NCI-H187 (cell line): ENCODE results near the gene MRFAP1.
"Not testable (repeated sequence)": the region's sequence is repeated elsewhere in the genome, so short reads cannot be mapped to it uniquely, and the experiment has no call there.

Experiments
- DNase-seq, 2 experiments: peaks; one replicate each; lab custom pipeline; 2025; lab: John Stamatoyannopoulos, UW

MRFAP1 gene

DNA sequence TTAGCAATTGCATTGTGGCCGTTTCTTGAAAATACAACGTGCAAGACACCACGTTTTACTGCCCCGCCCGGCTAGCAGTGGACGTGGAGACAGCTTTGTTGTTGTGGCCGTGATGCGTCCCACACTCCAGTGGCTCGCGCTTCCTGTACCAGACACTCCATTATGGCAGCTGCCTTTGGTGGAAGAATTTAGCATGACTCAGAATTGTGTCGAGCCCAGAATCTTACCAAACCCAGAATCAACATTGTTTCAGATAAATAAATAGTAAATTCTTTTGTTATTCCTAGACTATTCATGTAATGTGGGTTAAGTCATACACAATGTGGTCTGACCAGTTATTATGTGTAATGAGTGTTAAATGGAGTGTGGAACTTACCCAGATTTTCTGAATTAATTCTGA, 27.9 kb downstream of the MRFAP1 start:
- DNase-seq, result no peak

DNA sequence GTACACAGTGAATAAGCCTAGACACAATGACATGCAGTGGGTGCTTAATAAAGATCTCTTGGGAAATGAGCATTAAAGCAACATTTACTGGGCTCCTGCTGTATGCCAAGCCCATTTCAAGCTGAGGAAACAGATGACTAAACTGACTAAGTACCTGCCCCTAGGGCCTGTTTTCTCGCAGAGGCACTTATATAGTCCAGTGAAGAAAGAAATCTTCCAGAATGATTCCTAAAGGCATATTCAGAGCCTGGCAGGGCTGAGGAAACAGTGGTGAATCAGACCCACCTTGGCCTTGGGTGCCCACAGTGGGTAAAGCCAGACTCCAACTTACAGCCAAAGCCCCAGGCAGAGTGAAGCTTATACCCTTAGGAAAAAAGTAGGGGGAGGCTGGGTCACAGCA, 31.2 kb downstream of the MRFAP1 start:
- no peak for DNase-seq

DNA sequence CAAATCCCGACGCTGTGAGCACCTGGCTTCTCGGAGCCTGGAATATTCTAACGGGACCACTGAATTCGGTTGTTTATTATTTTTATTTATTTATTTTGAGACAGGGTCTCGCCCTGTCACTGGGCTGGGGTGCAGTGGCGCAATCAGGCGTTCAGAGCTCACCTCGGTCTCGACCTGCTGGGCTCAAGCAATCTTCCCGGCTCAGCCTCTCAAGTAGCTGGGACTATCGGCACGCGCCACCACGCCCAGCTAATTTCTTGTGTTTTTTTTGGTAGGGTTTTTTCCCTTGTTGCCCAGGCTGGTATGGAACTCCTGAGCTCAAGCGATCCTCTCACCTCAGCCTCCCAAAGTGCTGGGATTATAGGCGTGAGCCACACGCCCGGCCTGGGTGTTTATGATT, 31.6 kb downstream of the MRFAP1 start:
- DNase-seq, result no peak

DNA sequence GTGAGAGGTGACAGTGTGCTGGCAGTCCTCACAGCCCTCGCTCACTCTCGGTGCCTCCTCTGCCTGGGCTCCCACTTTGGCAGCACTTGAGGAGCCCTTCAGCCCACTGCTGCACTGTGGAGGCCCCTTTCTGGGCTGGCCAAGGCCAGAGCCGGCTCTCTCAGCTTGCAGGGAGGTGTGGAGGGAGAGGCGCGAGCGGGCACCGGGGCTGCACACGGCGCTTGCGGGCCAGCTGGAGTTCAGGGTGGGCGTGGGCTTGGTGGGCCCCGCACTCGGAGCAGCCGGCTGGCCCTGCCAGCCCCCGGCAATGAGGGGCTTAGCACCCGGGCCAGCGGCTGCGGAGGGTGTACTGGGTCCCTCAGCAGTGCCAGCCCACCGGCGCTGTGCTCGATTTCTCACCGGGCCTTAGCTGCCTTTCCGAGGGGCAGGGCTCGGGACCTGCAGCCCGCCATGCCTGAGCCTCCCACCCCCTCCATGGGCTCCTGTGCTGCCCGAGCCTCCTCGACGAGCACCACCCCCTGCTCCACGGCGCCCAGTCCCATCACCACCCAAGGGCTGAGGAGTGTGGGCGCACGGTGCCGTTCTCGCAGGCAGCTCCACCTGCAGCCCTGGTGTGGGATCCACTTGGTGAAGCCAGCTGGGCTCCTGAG, 32.2 kb downstream of the MRFAP1 start:
- DNase-seq, result not testable (repeated sequence)

DNA sequence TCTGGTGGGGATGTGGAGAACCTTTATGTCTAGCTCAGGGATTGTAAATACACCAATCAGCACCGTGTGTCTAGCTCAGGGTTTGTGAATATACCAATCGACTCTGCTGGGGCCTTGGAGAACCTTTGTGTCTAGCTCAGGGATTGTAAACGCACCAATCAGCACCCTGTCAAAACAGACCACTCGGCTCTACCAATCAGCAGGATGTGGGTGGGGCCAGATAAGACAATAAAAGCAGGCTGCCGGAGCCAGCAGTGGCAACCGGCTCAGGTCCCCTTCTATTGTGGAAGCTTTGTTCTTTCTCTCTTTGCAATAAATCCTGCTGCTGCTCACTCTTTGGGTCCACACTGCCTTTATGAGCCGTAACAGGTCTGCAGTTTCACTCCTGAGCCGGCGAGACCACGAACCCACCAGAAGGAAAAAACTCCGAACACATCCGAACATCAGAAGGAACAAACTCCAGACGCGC, 32.7 kb downstream of the MRFAP1 start:
- DNase-seq, result peak in 1 of 2 experiments; percentile 65

DNA sequence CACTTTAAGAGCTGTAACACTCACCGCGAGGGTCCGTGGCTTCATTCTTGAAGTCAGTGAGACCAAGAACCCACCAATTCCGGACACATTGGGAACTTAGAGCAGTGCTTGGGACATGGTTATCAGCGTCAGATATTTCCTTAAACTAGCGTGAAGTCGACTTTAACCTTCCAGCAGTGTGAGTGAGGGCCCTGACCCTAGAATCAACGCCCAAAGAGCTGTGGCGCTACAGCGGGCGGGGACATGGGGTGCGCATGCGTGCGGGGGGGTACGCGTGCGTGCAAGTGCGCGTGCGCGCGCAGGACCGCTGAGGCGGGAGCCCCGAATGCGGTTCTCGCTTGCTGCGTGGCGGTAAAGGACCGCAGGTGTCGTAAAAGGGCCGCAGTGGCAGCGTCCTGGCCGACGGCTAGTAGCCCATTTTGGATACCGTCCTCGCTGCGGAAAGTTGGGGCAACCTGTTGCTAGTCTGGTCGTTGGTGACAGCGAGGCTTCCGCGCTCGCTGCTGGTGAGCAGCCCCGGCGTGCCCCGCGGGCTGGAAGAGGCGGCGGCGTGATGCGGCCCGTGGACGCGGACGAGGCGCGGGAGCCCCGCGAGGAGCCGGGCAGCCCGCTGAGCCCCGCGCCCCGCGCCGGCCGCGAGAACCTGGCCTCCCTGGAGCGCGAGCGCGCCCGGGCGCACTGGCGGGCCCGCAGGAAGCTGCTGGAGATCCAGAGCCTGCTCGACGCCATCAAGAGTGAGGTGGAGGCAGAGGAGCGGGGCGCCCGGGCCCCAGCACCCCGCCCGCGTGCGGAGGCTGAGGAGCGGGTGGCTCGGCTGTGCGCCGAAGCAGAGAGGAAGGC, 33.4 kb downstream of the MRFAP1 start:
- peak; percentile 92 to 95 for DNase-seq

DNA sequence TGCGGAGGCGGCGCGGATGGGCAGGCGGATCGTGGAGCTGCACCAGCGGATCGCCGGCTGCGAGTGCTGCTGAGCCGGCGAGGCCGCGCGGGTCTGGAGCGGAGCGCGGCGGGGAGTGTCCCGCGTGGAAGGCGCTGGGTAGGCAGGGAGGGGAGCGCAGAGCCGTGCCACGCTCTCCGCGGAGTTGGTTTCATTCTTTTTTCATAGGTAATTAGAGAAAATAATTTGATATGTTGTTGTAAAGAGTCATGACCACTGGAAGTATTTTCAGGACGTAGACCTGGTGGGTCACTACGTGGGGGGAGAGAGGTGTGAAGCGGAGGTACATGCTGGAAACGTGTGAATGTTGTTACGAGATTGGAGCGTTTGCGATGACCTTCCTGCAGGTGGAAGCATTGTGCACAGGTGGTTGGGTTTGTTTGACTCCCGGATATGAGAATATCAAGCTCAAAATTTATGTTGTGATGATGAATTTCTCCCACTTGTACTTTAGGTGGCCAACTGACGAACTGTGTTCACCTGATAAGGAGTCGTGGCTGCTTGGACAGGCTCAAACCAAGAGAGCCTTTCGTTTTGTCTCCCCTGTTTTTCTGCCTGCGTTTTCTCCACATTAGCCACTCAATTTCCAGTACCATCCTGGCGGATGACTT, 34.1 kb downstream of the MRFAP1 start:
- peak; percentile 22 to 44 for DNase-seq

DNA sequence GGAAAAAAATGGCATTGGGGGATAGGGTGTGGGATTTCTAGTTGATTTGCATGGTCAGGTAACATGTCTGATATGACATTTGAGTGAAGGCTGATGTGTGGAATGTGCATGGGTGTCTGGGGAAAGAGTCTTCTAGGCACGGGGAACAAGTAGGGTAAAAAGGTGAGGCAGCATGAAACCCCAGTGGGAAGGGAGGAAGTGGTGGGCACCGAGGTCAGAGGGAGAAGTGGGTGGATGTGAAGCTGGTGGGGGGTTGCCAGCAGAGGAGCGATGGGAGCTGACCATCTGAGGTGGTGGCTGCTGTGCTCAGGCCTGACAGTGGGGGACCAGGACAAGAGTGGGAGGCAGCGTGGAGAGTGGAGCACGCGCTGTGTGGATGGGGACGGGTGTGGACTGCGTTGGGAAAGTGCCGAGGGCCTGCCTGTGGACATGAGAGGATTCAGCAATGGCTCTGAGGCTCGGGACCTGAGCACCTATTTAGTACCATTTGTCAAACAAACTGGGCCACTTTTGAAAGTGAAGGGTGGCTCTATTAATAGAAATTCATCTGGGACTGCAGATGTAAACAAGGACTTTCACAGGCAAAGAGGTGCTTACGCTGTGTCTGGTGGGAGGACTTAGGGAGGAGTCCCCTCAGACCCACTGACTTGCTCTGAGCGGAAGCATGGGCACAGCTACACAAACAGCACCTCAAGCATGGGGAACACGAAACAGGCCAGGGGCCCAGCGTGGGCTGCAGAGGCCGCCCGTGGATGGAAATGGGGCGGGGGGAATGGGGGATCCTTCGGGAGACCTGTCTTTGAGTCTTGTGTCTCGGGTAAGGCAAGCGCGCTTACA, 36.5 kb downstream of the MRFAP1 start:
- DNase-seq, result no peak

DNA sequence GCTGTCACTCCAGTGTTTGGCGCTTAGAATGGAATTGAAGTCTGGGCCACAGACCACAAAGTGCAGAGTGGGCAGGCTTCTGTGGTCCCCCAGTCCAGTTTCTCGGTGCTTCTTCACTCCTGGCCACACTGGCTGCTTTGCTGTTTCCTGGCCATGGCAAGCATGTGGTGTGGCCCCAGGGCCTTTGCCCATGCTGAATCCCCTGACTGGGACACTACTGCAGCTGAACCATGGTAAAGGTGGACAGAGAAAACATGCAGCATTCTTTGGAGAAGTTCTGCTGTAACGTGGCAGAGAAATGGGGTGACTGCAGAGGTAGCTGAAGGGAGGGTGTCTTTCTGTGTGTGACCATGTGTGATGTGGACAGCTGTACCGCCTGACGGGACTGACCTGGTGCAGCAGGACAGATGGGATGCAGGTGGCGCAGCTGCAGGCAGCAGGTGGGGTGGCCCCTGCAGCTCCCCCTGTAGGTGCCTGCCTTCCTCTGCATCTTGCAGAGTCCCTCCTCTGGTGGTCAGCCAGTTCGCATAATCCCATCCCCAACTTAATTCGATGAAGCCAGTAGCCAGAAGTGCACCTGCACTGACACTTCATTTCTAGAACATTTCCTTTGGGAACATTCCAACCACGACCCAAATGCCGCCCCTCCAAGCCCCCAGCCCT, 40.0 kb downstream of the MRFAP1 start:
- DNase-seq, result no peak

DNA sequence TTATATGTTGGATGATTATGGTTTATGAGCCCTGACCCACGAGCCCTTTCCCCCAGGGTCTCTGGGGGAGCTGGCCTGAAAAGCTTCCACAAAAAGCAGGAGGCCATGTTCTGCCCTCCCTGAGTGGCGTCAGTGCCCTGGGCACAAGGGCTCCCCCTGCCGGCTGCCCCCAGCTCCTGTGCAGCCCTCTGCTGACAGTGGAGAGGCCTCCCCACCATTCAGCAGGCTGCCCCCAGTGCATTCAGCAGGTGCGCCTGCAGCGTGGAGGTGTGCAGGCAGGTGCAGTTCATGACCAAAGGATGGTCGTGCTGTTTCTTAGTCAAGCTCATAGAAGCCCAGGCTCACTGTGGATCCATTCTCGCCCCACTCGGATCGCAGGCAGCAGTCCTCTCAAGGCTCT, 40.7 kb downstream of the MRFAP1 start:
- no peak for DNase-seq

DNA sequence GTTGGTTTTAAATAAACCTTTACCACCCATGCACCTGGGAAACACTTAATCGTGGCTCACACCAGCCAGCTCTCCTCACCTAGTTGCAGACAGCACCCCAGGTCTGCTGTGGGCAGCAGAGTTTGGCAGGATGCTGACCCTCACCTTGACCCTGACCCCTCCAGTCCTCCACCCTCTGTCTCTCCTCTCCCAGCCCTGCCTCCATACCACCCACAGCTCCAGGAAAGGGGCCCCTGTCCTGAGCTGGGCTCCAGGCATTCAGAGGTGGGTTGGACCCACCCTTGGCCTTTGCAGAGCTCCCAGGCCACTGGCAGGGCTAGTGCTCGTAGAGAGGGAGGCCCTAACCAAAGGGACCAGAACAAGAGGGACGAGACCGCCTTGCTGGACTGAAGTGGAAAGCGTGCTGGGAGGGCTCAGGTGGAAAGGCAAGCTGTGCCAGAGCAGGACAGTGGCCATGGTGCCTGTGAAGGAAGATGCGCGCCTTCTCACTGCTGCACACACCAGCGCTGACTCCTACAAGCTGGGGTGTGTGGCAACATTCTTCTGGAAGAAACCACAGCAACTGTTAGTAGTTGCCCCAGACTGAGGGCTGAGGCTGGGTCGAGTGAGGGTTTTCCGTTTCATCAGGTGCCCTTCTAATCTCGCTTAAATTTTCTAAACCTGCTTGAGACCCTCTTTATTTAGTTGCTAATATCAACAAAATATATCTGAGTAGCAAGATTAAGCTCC, 42.5 kb downstream of the MRFAP1 start:
- no peak for DNase-seq

DNA sequence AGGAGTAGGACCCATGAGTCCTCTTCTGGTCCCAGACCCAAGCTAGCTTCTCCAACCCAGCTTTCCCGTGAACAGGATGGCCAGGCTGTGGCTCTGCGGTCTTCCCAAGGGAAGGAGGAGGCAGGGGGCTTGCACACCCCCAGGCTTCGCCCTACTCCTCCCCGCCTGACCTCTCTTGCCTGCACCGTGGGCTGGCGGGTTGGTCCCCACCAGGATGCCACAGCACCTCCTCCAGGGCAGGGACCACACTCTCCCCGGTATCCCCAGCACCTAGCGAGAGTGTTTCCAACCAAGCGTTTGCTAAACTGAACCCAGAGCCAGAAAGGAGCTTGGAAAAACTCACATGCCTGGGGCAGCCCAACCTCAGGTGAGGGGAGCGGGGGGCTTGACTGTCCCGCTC, 44.2 kb downstream of the MRFAP1 start:
- no peak for DNase-seq

DNA sequence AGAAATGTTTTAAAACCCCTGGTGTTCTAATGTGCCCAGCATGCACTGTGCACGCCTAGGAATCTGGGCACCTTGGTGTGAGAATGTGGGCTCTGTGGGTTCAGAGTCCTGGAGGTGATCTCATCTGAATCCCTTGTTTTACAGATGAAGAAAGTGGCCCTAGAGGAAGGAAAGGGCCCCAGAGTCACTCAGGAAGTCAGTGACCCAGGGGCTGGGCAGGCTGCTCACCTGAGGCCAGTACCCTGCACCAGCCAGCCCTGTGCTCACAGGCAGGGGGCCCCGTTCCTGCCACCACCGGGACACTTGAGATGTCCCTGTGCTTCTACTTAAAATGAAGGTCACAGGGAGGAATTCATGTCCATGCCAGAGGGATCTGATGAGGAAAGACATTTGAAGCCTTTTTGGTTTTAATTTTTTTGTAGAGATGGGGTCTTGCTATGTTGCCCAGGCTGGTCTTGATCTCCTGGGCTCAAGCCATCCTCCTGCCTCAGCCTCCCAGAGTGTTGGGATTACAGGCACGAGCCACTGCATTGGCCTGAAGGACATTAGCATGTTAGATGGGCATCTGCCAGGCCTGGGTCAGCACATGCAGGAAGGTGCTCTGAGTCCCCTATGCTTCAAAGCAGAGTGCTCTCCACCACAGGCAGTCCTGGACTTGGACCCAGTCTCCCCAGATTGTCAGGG, 45.8 kb downstream of the MRFAP1 start:
- no peak for DNase-seq

DNA sequence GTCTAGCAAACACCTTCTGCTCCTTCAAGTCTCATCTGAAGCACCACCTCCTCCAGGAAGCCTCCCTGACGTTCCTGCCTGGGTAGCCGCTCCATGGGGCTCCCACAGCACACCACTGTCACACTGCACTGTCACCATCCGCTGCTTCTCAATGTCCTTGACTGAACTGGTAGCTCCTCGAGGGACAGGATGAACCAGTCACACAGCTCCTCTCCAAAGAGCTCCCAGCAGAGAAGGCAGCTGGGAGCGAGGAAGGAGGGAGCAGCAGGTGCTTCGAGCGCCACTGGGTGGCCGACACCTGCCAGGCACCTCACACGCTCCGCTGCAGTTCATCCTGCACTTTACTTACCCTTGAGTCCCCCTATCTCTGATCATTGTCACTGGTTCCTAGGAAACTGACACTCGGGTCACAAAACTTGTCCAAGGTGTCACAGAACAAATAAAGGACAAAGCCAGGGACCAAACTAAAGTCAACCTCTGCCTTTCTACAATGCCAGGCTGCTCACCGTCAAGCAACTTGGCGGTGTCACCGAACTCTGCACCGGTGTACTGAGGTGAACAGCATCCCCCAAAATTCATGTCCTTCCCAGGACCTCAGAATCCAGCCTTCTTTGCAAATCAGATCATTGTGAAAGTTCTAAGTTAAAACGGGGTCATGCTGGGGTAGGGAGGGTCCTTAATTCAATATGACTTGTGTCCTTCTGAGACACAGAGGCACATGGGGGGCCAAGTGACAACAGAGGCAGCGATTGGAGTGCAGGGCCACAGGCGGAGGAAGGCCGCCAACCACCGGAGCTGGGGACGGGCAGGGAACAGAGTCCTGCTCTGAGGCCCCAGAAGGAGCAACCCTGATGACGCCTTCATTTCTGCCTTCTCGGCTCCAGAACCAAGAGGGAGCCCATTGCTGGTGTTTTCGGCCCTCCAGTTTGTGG, 47.7 kb downstream of the MRFAP1 start:
- DNase-seq, result no peak

DNA sequence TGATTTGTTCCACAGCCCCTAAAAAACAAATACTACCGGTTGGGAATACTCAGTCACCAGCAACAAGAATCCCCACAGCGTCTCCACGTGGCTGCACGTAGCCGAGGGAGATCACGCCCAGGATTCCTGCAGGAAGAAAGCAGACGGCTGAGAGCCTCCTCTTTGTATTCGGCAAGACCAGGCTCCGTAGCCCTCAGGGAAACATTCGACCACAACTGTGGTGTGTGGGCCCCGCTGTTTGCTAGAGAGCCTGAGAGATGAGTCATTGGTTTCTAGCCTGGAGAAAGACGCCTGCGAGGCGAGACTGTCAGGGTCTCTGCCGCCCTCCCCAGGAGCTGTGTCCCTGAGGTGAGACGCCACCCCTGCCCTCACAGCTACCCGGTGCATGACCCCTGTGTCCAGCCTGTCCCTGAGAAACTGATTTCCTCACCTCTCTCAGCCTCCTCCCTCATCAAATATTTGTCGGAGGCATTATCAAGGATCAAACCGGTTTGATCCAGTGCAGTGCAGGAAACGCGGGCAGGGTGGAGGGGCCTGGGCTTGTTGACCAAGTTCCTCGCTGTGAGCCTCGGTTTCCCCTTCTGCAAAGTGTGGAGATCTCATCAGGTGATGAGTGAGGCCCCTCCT, 48.5 kb downstream of the MRFAP1 start:
- DNase-seq, result no peak

DNA sequence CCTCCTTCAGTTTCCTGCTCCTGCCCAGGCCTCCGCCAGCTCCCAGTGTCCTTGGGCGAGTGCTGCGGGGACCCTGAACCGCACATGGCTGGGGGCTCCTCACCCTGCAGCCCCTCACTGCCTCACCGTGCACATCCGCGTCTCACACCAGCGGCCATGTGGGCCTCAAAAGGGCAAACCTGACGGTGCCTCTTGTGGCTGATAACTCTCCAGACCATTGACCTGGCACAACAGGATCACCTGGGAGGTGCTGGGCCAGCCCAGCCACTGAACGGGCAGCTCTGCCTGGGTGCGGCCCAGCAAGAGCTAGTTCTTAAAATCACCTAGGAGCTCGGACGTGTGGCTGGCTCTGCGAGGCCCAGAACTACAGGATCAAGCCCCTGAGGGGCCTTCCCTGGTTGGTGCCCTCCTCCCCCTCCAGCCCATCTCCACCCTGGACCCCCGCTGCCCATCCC, 49.0 kb downstream of the MRFAP1 start:
- DNase-seq, result no peak
